Hematopoietic multipotent progenitor cell treated with erythropoietin and hydrocortisone succinate and interleukin-3 and kit ligand, for 17 days (in vitro differentiated cells): ENCODE results near the gene TMEM80.
A peak's percentile ranks its signal among the peaks of the same experiment; 100 is the strongest.
"Not testable (repeated sequence)": the region's sequence is repeated elsewhere in the genome, so short reads cannot be mapped to it uniquely, and the experiment has no call there.

Experiments used
- DNase-seq: peaks from one replicate; pipeline ENCODE4 v3.0.0-alpha.2; 2015; ENCODE audit warnings: low spot score

Gene TMEM80

DNA sequence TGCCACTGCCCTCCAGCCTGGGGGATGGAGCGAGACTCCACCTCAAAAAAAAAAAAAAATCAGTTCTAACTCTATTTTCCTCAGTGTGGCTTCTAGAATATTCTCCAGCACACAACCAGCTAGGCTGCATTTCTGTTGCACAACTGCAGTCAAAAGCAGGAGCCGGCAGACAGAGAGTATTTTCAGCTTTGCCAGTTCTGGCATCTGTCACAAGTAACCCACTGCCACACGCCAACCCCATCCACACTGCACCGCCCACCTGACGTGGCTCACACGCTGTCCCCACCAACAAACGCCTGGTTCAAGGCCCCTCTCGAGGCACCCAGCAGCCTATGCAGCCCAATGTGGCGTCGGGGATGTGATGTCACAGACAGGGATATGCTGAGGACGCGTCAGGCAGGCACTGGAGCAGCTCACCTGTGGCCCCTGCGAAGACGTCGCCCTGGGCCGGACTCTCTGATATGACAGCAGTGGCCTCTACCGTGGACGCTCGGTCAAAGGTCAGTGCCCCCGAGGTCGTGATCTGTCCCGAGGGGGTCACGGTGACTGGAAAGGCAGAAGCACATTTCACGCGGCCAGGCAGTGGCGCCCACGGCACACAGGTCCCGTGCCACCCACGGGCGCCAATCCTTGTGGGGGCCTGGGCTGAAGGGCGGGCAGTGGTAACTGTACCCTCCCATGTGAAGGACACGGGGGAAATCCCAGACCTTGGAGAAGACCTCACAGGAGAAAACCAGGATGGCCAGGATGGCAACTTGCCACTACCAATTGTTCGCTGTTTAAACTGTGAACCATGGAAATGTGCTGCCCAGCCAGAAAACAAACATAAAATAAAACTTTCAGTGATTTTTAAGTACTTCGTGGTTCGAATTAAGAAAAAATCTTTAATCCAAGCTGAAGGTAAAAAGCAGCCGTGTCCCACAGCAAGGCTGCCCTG lies 16.1 kb upstream of the TMEM80 start:
- DNase-seq: no peak

DNA sequence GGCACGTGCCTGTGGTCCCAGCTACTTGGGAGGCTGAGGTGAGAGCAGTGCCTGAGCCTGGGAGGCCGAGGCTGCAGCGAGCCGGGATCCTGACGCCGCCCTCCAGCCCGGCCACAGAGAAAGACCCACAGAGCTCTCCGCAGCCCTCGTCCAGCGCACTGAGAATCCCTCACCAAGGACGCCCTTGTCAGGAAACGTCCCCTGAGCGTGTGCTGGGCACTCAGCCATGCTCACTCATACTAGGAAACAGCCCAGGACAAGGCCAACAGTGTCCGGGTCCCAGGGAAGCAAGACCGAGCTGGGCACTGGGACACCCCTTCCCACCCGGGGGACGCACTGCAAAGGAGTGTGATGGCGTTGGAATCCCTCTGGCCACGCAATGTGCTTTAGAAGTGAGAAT lies 15.1 kb upstream of the TMEM80 start:
- DNase-seq: no peak

DNA sequence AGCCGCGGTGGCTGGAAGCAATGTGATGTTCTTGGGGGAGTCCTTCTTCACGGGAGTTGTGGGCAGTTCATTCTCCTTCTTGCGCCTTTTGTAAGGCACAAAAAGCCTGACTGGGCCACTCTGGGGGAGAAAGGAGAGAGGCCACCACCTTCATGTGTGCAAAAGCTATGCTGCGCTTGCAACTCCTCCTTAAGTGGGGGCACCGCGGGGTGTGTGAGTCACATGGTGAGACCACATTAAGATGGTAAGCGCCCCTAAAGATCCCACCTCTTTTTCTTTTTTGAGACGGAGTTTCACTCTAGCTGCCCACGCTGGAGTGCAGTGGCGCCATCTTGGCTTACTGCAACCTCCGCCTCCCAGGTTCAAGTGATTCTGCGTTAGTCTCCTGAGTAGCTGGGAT lies 14.6 kb upstream of the TMEM80 start:
- DNase-seq: no peak

DNA sequence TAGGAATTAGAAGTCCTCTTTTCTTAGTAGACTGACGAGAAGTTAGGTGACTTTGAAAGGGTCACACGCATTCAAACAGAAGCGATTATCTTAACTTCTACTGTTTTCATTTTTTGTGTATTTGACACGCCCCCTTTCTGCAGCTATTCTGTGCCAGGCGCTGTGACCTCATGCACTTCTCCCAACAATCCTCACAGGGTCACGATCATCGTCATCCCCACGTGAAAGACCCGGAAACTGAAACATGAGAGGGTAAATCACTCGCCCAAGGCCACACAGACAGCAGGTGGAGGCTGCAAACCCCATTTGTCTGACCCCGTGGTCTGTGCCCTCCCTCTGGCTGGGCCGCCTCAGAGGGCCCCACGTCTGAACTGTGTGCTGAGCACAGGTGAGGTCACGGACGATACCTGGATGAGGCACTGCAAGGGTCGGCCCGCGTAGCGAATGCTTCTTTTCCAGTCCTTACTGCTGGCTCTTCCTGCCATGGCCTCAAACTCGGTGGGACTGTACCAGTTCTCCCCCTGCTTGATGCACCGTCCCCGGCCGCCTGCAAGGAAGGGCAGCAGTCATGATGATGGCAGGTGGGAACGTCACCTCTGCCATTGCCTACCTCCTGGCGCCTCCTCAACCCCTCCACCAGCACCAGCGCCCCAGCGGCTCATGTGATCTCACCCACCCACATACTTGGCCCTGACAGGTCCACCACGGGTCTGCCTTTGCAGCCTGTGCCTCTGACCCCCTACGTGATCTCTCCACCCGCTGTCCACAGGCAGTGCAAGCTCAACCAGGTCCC lies 9.0 kb upstream of the TMEM80 start:
- no peak for DNase-seq

GRCh38 chr11:687751-688150 lies 7.9 kb upstream of the TMEM80 start:
- no peak for DNase-seq

GRCh38 chr11:688681-689080 lies 6.9 kb upstream of the TMEM80 start:
- DNase-seq: no peak

DNA sequence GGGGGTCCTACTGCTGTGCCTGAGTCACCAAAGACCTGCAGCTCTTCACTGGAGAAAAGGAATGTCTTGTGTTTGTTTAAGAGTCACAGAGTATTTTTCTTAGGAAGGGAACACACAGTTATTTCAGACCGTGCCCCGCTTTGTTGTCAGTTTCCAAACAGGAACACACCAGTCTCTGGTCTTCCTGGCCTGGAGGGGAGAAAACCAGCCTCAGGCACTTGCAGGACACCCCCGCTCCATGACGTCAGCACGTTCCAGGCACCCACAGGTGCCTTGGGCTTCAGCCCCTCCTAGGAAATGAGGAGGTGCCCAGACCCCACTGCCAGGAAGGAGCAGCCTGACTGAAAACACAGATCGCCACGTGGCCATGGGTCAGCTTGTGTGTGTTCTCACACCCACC lies 6.0 kb upstream of the TMEM80 start:
- no peak for DNase-seq

DNA sequence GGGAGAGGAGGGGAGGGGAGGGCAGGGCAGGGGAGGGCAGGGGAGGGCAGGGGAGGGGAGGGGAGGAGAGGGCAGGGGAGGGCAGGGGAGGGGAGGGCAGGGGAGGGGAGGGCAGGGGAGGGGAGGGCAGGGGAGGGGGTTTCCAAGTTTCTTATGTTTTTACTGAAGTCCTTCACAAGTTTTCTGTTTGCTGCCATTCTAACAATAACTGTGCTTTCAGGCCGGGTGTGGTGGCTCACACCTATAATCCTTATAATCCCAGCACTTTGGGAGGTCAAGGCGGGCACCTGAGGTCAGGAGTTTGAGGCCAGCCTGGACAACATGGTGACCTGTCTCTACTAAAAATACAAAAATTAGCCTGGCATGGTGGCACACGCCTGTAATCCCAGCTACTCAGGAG lies 5.4 kb upstream of the TMEM80 start:
- not testable (repeated sequence) for DNase-seq

DNA sequence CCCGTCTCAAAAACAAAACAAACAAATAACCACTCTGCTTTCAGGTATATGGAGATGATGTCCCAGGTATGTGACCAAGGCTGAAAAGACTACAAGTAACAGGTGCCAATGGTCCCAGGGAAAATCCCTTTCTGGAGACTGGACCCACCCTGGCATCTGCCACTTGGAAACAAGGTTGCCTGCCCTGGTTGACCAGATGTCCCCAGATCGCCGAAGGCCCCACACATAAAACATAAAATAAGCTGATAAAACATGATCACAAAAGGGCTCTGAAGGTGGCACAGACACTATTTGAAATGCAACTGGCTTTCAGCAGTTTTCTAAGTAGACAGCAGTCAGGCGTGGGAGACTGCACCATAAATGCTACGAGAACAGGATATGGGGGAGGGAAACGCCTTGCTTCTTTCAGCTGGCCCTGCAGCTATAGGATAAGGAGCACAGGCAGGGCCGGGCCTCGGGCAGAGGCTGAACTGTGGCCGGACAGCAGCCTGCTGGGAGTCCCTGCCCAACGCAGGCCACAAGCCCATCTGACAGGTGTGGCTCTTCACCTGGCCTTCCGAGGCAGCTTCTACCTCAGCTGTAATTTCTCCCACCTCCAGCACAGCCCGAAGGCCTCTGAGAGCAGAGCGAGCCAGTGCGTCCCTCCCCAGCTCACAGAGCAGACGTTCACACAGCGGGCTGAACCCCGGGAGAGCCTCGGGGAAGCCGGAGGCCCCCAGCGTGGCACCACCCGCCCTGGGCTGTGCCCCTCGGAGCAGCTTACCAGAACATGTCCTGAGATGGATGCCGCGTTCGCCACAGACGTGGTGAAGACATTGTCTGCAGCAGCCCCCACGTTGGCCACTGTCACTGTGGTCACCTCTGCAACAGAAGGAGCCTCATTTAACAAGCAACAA lies 4.6 kb upstream of the TMEM80 start:
- DNase-seq: peak; percentile 25

GRCh38 chr11:691710-692590 lies 3.7 kb upstream of the TMEM80 start:
- DNase-seq: no peak

DNA sequence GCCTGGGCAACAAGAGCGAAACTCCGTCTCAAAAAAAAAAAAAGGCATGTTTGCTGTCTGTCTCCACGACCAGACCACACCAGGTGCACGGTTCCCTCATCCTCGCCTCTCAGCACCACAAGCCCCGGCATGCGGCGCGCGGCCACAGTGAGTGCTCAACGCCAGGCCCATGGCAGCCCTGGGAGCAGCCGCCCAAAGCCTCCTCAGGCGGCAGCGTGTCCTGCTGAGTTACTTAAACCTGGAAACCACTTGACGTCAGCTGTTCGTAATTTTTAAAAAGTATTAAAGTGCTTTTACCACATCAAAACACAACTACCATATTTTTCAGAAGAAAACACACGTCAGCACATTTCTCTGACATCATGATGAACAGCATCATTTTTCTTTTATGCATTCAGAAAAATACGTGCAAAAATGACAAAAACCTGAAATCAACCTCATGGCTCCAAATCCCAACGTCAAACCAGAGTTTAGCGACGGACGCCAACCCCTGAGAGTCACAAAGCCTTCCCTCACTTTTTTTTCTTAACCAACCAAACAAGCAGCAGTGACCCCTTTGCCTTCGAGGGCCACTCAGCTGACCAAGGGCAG lies 2.7 kb upstream of the TMEM80 start:
- no peak for DNase-seq

GRCh38 chr11:693415-693831 lies 2.2 kb upstream of the TMEM80 start:
- no peak for DNase-seq

- DNase-seq: no peak
These were observed 1.6 kb upstream of the TMEM80 start for GRCh38 chr11:693887-694562.

- peak; percentile 48 for DNase-seq
These were observed 891 bp upstream of the TMEM80 start, which contains the start of gene DEAF1 for GRCh38 chr11:694563-695287. TSS of gene DEAF1 (minus strand) at chr11:695222. CDS start at chr11:695047, 175 bp downstream.

DNA sequence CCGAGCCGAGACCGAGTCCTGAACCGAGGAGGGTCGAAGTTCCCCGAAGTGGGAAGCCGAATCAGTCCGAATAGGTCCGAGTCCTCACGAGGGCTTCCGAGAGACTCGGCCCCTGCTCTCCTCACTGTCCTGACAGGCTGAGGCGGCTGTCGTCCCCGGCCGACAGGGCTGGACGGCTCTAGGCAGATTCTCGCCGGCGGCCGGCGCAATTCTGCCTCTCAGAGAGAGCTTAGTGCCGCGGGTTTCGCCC lies 403 bp upstream of the TMEM80 start:
- DNase-seq: peak; percentile 95

- no peak for DNase-seq
These were observed 1.4 kb downstream of the TMEM80 start for GRCh38 chr11:696955-697491.

DNA sequence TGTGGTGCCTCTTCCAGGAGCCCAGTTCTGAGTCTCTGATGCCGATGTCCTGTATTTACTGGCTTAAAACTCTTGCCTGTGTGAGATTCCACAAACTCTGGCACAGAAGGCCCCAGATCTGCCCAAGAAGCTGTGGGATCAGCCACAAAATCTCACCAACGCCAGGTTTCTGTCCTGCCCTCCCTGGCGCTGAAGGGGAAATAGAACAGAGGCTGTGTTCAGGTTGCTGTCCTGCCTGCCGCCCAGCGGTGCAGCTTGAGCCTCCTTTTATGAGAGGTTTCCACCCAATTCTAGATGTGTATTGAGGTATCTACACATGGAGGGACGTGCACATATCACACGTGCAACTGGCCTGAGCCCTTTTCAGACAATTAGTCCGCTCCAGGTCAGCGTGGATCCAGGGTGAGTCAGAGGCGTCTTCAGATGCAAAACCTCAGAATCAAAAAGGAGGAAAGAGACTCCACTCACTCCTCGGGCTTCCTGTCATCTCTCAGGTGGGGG lies 2.2 kb downstream of the TMEM80 start:
- no peak for DNase-seq

- no peak for DNase-seq
These were observed 3.0 kb downstream of the TMEM80 start for GRCh38 chr11:698493-699115.

DNA sequence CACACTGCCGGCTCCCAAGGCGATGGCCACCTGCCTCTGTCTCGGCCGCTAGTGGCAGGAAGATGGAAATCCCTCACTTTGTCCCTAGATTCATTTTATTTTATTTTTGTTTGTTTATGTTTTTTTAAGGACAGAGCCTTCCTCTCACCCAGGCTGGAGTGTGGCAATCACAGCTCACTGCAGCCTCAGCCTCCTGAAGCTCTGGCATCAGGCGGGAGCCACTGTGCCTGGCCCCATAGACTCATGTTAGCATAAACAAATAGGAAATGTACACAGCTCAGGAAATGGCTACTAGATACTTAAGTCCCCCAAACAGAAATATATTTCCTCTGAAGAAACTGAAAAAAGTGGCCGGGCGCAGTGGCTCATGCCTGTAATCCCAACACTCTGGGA lies 3.5 kb downstream of the TMEM80 start:
- DNase-seq: no peak
